GM19455 (cell line): Measurements from ENCODE around the gene RALGPS1.

ENCODE experiments used
- ATAC-seq: cut with Tn5 transposase; IDR thresholded peaks from one replicate; pipeline ENCODE4 v1.9.1; 2021; ENCODE audit not compliant: unreplicated experiment

RALGPS1 gene

DNA sequence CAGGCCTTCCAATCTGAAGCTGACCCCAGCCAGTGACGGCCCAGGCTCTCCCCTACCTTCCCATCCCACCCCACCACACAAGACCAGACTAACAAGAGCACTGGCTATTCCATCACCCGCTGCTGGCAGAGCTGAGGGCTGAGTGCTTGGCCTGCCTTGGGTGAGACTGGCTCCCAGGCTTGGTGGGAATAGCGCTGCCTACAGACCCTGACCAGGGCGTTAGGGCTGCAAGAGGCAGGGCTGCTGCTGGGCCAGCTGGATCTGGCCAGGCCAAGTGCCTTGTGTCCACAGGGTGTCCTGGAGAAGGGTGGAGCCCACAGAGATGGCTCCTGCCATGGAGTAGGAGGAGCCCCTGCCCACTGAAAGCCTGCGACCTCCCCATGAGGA lies 239.4 kb downstream of the RALGPS1 start:
- no peak for ATAC-seq

DNA sequence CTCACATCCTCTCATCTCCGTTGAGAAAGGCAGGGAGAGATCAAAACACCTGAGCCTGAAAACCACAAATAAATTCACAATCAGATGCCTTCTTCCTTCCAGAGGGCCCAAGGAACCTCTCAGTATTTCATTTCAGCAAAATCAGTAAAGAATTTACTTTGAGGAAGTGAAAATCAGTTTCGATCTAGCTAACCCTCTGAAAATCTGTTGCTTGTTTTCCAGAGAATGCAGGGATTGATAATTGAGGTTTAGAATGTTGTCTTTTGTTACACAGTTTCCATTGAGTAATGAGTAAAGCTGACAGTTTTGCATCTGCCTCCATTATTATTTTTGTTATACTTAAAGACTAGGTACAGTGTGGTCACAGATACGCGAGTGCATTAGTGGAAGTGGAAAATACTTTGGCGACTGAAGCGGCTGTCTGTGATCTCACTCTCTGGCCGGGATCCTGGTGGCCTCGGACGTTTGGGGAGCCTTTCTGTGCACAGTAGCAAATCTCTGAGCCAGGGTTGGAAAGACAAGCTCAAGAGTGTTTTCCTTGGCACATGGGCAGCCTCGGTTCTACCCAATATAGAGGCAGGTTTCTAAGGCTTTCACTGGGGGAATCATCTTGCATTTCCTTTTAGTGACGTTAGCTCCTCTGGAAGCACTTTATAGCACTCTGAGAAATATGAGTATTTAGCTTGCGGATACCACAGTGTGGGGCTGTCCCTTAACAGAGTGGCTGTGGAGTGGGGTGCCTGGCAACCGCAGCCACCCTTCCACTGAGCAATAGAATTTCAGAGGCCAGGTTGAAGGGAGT lies 240.0 kb downstream of the RALGPS1 start:
- no peak for ATAC-seq

DNA sequence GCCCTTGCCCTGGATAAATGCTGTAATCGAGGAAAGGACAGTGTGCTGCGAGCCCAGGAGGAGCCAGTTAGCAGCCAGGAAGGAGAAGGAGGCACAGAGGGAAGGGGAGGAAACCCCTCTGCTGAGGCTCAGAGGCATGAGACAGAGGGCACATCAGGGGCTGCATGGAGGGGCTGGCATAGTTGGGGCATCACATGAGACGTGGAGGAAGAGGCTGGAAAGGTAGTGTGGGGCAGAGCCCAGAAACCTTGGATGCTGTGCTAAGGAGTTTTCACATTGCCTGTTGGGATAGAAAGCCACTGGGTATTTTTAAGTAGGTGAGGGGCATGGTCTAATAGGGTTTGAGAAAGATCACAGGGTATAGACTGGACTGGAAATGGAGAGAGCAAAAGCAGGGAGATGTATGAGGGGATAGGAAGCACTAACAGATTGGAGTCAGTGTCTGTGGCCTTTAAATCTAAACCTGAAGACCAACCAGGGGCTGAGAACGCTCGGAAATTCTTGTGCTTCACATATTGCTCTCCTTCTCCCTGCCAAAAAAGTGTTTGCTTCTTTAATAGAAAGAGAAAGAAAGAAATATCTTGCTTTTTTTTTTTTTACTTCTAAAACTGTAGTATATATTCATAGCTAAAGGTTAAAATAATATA lies 240.9 kb downstream of the RALGPS1 start:
- no peak for ATAC-seq

DNA sequence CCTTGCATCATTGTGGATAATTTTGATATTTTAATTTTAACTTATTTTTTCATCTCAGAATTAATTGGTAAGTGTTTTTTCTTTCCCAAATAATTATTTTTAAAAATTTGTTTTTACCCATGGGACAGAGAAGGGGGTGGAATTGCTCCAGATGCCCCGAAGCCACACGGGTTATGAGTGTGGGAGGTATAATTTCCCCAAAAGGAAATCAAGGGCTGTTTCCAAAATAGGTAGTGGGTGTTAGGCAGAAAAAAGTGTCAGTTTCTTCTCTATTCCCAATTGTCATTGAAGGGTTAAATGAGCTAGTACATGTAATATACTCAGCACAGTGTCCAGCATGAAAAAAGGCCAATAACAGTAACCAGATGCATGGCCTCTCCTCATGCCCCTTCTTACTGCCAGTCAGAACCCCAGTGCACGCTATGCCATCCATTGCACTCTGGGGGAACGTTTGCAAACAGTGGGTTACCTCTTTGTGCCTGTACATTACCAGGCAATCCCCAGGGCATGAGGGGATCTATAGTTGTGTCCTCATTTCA lies 244.3 kb downstream of the RALGPS1 start:
- no peak for ATAC-seq

DNA sequence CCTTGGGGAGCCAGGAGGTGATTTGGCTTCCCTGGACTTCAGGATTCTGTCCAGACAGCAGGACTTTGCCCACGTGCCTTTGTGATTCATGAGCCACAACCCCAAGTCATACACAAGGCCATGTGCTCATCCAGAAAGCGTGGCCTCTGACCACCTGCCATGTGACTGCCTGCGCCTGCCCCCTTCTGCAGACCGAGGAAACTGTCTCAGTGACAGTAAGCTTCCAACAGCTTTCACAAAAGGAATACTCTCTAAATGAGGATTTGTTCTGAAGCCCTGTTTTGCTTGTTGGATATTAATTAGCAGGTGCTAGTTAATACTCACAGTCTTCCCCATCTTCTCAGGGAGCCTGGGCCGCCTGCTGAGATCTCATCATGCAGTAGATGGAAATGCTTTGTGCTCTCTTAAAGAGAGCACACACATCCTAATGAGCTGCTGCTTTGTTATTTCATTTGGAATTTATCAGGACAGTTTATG lies 244.8 kb downstream of the RALGPS1 start:
- ATAC-seq, result no peak

DNA sequence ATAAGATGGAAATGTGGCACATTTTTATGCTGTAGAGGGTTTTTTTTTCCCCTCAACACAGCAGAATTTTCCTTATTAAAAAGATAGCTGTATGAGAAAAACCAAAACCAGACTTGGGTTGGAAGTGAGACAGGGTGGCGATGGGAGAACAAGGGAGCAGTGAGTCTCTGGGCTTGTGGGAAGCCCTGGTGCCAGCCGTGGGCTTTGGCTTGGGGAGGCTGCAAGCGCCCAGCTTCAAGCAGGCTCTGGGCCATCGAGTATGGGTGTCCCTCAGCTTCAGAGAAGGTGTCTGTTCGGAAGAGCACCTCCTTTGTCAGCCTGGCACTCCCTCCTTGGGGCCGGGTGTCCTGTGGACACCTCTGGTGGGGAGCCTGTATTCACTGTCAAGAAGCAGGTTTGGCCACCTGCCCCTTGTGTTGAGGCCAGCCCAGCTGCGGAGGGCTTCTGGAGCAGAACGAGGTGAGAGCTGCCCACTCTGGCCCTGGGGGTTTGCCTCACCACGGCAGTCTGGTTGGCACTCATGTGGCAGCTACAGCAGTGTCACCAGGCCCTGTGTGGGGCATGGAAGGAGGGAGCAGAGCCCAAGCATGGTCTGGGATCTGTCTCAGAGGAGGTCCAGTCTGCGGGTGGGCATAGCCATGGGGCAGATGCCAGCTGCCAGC lies 245.5 kb downstream of the RALGPS1 start:
- no peak for ATAC-seq

DNA sequence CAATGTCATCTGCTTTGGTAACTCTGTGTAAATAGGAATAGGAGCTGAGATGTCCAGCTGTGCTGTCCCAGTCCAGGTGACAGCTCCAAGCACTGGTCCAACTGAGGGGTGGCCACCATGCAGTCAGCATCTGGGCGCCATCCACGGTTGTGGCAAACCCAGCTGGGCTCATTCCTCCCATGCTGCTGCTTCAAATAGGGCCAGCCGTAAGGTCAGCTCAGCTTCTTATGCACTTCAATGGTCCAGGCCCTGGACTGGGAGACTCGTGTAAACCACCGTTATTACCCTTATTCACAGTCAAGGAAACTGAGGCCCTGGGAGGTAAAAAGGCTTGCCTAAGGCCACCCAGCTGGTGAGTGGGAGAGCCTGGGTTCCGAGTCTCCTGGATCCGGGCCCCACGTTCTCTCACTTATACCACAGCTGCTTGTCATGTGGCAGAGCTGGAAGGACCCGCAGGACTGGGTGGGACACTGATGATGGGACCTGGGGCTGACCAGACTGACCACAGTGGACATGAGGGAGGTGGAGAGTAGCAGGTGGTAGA lies 246.6 kb downstream of the RALGPS1 start:
- ATAC-seq, result no peak

DNA sequence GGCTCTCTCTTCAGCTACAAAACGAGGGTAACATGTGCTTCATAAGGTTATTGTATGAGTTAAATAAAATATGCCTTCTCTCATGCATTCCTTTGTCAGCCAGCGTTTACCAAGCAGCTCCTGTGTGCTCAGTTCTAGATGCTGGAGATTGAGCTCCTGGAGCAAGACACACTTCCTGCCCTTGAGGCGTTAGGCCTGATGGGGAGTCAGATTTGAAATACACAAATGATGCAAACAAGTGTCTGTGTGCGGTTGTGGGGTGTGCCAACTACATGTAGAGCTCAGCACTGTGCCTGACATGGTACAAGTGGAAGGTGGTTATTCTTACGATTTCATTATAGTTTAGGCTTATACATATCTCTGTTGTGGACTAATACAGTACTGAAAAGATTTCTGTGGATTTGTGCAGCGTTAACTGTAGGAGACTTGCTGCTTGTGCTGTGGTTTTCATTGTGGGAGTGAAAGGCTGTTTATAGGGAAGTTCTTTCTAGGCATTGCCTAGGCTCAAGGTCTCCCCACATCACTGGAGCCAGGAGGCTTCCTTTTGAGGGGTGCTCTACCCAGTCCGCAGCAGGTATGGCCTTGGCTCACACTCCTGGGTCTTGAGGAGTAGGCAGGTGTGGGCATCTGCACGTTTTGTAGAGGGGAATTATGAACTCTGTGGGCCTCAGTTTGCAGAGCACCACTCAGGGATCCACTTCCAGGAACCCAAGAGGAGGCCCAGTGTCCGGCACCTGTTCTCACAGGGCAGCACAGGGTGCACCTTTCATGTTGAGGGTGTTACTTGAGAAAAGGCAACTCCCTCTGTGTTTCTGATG lies 247.7 kb downstream of the RALGPS1 start:
- no peak for ATAC-seq

DNA sequence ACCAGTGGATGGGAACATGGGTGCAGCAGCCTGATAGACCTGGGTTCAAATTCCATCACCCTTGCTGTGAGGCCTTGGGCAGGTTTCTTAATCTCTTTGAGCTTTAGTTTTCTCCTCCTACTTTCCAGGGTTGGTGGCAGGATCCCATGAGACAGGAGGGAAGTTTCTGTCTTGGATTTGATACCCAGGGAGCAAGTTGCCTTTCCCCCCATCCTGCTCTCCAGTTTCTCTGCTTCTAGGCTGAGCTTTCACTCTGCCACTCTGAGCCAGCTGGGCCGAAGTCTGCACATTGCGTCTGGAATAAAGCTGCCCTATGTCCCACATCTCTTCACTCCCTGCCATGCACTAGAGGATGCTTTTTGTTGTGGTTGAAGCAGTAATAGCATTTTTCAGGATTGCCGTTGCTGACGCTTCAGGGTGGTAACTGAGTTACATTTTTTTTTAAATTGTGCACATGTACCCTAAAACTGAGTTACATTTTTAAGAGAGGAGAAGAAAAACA lies 248.3 kb downstream of the RALGPS1 start:
- no peak for ATAC-seq

DNA sequence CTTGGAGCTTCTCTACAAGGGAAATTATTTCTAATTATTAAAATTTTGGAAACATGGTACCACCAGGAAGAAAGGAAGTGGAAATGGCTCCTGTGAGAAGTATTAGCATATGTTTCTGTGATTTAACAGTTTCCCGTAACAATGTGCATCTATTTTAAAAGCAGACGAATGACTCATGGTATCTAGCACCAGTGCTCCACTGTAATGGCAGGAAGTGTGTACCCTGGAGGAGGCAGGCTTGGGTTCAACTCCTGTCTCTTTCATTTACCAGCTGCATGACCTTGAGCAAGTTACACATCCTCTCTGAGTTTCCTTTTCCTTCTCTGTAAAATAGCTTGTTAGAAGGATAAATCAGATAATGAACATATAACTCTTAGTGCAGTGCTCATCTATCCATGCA lies 248.8 kb downstream of the RALGPS1 start:
- ATAC-seq, result no peak

DNA sequence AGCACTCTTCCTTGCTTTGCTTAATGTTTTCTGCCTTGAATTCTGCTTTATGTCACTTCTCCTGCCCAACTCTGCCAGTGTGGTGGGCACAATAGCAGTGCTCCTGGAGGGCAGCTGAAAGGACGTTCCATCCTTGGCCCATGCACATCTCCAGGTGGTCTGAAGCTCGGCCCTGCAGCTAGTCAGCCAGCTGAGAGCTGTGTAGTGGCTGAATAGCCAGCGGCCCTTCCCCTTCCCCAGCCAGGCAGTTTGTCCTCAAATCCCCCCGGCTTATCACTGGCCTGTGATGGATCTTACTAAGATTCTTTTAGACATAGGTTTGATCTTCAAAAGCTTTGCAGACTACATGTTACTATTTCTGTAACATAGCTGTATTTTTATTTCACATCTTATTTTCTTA lies 250.5 kb downstream of the RALGPS1 start:
- ATAC-seq, result no peak

DNA sequence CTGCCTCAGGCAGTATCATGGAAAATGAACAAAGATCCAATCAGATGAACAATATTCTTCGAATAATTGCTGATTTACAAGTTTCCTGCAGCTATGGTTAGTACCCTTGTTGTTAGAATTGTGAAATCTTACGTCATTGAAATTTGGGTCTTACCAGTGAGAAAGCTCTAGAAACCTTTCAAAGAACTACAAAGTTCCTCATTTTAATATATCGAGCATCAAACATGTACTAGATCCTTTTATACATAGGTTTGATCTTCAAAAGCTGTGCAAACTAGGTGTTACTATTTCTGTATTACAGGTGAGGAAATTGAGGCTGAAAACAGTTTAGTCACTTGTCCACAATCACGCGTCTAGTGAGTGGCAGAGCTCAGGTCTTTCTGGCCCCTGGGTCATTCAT lies 251.5 kb downstream of the RALGPS1 start:
- ATAC-seq, result no peak

DNA sequence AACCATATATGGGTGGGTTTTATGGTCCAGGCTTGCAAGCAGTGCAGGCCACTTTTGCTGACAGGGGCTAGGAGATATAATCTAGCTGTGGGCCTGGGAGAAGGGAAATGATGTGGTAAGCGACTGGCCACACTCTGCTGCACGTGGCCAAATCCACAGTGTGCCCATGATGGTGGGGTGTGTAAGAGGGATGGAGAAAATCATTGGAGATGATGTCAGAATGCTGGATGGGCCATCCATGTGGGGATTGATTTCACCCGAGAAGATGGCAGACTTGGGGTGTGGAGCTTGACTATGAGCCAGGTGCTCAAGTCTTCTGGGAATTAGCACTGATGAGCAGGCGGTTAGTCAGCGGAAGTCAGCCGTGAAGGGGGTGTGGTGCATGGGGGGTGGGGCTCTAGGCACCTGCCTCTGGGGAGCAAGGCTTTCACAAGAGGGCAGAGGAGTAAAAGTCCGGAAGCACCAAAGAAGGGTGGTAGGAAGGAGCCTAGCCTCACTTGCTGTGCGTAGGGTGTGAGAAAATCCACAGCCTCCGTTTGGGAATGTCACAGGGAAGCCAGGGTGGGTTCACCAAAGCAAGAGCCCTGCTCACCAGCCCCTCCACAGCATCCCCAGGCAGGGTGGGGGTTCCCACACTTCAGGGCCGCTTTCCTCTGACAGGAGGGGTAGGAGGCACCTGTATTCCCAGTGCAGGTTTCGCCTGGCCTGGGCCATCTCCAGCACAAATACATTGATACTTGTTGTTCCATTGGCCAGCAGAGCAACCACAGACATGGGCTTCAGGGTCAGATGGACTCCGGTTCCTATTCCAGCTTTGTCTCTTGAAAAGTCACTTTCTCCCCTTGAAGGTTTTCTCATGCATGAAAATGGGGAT lies 252.3 kb downstream of the RALGPS1 start:
- no peak for ATAC-seq

DNA sequence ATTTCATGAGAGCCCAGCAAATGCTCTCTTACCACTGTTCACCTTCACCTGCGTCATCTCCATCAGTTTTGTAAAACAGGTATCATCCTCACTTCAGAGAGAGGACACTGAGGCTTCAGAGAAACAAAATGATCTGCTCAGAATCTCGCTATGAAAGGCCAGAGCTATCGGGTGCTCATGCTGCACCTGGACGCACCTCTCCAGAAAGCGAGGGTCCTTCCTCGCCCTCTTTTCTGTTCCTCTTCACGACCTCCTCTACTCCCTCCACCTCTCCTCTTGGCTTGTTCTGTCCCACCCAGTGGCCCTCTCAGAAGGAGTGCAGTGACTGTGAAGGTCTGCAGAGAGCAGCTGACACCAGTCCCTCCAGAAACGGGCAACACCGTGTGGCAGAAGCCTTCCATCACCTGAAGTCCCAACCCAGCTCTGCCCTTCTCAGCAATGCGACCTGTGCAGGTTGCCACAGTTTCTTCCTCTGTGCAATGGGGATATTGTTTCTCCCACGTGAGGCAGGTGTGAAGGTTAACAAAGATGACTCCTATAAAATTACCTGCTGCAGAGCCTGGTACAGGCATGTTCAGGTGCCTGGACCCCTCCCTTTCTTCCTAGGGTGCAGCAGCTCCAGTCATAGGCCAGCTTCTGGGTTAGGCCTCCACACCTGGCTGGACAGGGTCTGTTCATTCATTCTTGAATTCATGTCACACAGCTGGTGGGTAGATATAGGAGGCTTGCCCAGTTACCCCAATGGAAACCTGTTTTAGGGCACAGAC lies 253.2 kb downstream of the RALGPS1 start:
- ATAC-seq, result no peak

DNA sequence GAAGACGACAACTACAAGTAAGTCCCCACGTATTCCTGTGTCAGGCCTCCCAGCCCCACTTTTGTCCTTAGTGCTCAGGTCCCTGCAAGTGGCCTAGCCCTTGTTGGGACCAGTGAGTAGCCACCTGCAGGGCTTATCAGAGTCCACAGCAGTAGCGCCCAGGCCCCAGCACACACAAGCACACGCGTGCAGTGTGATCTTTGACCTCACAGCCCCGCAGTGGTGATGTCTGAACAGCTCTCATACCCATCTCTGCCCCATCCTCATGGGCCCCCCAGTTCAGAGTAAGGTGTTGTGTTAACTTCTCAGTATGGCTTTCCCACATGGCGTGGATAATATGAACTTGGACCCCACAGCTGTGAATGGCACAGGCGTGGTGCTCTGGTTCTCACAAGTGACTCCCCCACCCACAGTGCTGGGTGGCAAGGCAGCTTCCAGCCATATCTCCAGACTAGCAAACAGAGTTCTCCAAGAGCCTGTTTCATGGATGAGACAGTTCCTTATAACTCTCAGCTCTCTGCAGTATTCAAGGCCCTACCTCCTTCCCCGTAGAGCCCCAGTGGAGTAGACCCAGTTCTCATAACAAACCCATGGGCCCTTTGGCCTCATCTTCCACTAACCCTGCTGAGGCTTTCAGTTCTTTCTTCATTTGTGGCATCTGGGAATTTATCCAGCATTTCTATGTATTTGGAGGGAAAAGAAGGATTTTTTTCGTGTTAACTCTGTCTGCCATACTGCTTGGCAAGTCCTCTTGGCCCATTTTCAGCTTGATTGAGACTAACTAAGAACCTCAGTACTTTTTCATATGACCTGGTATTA lies 254.4 kb downstream of the RALGPS1 start:
- ATAC-seq, result no peak

DNA sequence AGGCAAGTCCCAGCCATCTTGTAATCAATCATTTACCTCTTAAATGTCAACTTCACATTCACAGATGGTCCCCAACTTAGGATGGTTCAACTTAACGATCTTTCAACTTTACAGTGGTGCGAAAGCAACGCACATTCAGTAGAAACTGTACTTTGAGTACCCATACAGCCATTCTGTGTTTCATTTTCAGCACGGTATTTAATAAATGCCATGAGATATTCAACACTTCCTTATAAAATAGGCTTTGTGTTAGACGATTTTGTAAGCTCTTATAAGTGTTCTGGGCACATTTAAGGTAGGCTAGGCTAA lies 254.9 kb downstream of the RALGPS1 start:
- no peak for ATAC-seq

DNA sequence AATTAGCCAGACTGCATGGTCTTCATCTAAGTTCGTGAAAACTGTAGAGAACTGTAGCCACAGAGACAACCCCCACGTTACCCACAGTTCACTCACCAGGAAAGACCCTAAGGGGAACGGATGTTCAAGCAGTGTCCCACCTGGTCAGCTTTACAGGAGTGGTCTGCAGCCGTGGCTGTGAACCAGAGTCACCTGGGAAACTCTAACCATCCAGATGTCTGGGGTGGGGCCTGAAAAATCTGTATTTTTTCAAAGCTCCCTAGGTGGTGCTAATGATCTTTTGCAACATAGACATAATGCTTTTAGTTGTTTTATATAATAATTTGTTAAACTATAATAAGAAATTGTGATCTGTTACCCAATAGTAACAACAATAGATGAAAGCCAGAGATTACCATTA lies 255.5 kb downstream of the RALGPS1 start:
- ATAC-seq, result no peak

DNA sequence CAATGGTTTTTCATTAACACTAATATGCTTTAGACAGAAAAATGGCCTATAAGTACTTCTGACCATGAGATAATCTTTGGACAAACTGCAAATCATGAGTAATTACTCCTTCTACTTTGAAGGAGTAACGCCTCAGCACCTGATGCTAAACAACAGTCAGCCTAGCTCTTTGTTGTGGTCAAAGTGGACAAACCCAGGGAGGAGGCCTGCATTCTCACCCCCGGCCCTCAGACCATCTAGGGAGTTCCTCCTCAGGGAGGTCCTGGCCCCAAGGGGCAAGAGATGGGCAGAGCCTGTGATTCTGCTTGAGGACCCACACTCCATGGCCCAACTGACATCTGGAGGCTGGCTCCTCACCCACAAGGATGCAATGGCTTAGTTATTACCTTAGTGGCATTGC lies 256.1 kb downstream of the RALGPS1 start:
- no peak for ATAC-seq
